ENCODE data around the gene TTC6. TPM values are rescaled to one million over a fixed set of nuclear protein-coding genes. Genes with fewer than 3 reads are reported as not detected.

Gene TTC6
- total RNA-seq, 1 donor from 2014 or later, result 8.5 TPM

GRCh38 chr14:37585101-37585511, 10.3 kb upstream of the TTC6 start:
- H3K27ac Mint-ChIP-seq (ENCODE audit: unreplicated experiment), result no peak overlapping the region
- no peaks in the 10 kb centered on the region for H3K9me3 Mint-ChIP-seq (ENCODE audit: unreplicated experiment)
- H3K4me3 Mint-ChIP-seq (ENCODE audit: unreplicated experiment), result no peak overlapping the region
- peaks cover 11% of the 10 kb centered on the region for H3K27me3 Mint-ChIP-seq (ENCODE audit: unreplicated experiment)
- DNase-seq (ENCODE audit: low spot score), result no peak
- TF ChIP-seq, protein P1, sequence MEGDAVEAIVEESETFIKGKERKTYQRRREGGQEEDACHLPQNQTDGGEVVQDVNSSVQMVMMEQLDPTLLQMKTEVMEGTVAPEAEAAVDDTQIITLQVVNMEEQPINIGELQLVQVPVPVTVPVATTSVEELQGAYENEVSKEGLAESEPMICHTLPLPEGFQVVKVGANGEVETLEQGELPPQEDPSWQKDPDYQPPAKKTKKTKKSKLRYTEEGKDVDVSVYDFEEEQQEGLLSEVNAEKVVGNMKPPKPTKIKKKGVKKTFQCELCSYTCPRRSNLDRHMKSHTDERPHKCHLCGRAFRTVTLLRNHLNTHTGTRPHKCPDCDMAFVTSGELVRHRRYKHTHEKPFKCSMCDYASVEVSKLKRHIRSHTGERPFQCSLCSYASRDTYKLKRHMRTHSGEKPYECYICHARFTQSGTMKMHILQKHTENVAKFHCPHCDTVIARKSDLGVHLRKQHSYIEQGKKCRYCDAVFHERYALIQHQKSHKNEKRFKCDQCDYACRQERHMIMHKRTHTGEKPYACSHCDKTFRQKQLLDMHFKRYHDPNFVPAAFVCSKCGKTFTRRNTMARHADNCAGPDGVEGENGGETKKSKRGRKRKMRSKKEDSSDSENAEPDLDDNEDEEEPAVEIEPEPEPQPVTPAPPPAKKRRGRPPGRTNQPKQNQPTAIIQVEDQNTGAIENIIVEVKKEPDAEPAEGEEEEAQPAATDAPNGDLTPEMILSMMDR (IDR thresholded peaks at IDR 0.05; ENCODE audit: unreplicated experiment), result no peak
- H3K4me1 Mint-ChIP-seq (ENCODE audit: unreplicated experiment), result peaks cover 16% of the 10 kb centered on the region
- no peaks in the 10 kb centered on the region for H3K36me3 Mint-ChIP-seq (ENCODE audit: low read depth, unreplicated experiment)

DNA sequence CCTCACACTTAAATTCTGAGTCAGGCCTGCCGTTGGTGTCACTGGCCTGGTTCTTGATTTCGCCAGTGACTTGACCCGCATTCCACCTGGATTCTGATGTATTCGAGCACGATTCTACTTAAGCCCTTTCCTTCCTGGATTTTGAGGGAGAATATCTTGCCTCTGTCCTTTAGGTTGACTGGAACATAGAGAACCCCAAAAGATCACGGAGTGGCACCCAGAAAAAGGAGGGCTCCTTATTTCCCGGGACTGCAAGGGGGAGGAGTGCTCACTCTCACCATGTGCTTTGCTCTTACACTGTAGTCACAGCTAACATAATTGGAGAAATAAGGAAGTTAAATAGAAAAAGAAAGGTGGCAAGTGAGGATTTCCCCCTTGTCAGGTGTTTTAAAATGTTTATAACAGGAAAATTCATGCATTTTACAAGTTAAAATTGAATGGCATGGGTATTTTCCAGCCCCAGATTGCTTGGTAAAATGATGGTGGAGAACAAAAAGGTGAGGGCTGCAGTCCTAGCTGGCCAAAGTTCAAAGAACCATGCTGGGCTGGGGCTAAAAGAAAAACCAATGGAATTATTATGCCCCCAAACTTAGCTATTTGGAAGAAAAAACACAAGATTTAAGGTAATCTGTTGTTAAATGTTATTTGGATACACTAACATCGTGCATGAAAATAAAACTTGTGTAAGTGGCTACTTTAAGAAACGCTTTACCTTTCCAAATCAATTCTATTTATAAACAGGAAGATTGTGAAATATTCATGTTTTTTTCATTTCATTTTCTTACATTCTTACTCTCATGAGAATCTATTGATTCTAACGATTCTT, 9.2 kb upstream of the TTC6 start:
- Mint-ChIP-seq H3K4me3 (ENCODE audit: unreplicated experiment) (no peak overlapping the region), H3K27me3 (ENCODE audit: unreplicated experiment) (peaks cover 16% of the 10 kb centered on the region), H3K9me3 (ENCODE audit: unreplicated experiment) (no peaks in the 10 kb centered on the region), H3K36me3 (ENCODE audit: low read depth, unreplicated experiment) (peaks cover 5% of the 10 kb centered on the region), H3K27ac (ENCODE audit: unreplicated experiment) (no peak overlapping the region), H3K4me1 (ENCODE audit: unreplicated experiment) (peaks cover 18% of the 10 kb centered on the region)
- no peak for DNase-seq (ENCODE audit: low spot score)
- TF ChIP-seq, protein P1 (IDR thresholded peaks at IDR 0.05; ENCODE audit: unreplicated experiment), result no peak

- TF ChIP-seq, protein P1 (IDR thresholded peaks at IDR 0.05; ENCODE audit: unreplicated experiment), result no peak
- Mint-ChIP-seq H3K9me3 (ENCODE audit: unreplicated experiment) (no peaks in the 10 kb centered on the region), H3K27ac (ENCODE audit: unreplicated experiment) (no peak overlapping the region), H3K36me3 (ENCODE audit: low read depth, unreplicated experiment) (peaks cover 5% of the 10 kb centered on the region), H3K4me1 (ENCODE audit: unreplicated experiment) (peaks cover 21% of the 10 kb centered on the region), H3K27me3 (ENCODE audit: unreplicated experiment) (peaks cover 19% of the 10 kb centered on the region), H3K4me3 (ENCODE audit: unreplicated experiment) (no peak overlapping the region)
- DNase-seq (ENCODE audit: low spot score), result no peak
These were observed 8.7 kb upstream of the TTC6 start for GRCh38 chr14:37586797-37587130.

DNA sequence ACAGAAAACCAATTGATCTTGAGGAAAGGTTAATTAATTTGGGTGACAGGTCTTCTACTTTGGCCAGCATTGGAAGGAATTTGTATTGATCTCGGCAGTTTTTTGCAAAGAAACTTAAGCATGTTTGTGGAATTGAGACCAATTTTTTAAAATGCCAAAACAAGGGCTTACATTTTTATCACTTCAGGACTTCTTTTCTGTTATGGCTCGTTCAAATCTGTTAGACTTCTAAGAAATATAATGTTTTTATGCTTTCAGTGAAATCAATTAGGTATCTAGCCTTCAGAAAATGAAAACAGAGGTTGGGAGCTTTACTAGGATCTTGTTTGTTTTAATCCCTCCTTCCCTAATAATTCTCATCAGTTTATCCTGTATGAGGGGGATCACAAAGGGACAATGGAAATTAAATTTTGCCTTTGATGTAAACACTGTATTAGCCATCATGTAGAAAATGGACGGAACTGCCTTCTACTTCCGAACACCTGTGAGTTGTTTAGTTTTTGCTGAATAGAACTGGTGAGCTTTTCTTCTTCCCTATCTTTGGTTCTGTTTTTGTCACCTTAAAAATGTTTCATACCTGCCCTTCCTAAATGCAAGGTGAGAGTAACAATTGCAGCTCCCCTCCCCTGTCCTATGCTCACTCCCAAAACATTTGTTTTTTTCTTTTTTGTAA, 8.2 kb upstream of the TTC6 start:
- no peak for DNase-seq (ENCODE audit: low spot score)
- peaks cover 21% of the 10 kb centered on the region for H3K4me1 Mint-ChIP-seq (ENCODE audit: unreplicated experiment)
- no peaks in the 10 kb centered on the region for H3K9me3 Mint-ChIP-seq (ENCODE audit: unreplicated experiment)
- TF ChIP-seq, protein P1 (IDR thresholded peaks at IDR 0.05; ENCODE audit: unreplicated experiment), result no peak
- H3K4me3 Mint-ChIP-seq (ENCODE audit: unreplicated experiment), result no peak overlapping the region
- peaks cover 5% of the 10 kb centered on the region for H3K36me3 Mint-ChIP-seq (ENCODE audit: low read depth, unreplicated experiment)
- H3K27me3 Mint-ChIP-seq (ENCODE audit: unreplicated experiment), result peaks cover 19% of the 10 kb centered on the region
- no peak overlapping the region for H3K27ac Mint-ChIP-seq (ENCODE audit: unreplicated experiment)
